Suprapubic skin (tissue), 4 donors: ENCODE results near the gene STK25. TPM values are rescaled to one million over a fixed set of nuclear protein-coding genes. Genes with fewer than 3 reads are reported as not detected.

Experiments
- DNase-seq, 2 donors: peaks; one replicate each; pipeline ENCODE4 v3.0.0-alpha.2; 2019; ENCODE audit warnings: low spot score in 2 of 2
- H3K27ac ChIP-seq: fragments of 200-600 bp; sonication (generic); one replicate; pipeline ENCODE4 v1.5.1; 2019
- H3K27me3 ChIP-seq: fragments of 200-600 bp; sonication (generic); one replicate; pipeline ENCODE4 v1.5.1; 2019
- H3K36me3 ChIP-seq: fragments of 200-600 bp; sonication (generic); one replicate; pipeline ENCODE4 v1.5.1; 2019
- H3K4me1 ChIP-seq: fragments of 200-600 bp; sonication (generic); one replicate; pipeline ENCODE4 v1.5.1; 2019
- H3K4me3 ChIP-seq: fragments of 200-600 bp; sonication (generic); one replicate; pipeline ENCODE4 v1.5.1; 2019; ENCODE audit warnings: mild to moderate bottlenecking
- H3K9me3 ChIP-seq: fragments of 200-600 bp; sonication (generic); one replicate; pipeline ENCODE4 v1.5.1; 2019
- EP300 ChIP-seq: sonication (generic); formaldehyde crosslinking; IDR thresholded peaks from one replicate; pipeline ENCODE4 v1.6.1; 2017; ENCODE audit warnings: antibody characterized with exemption
- POLR2A ChIP-seq, 2 donors: fragments of 450-650 bp; IDR thresholded peaks; one replicate each; pipeline ENCODE4 v1.6.1; 2017; ENCODE audit warnings: antibody characterized with exemption in 2 of 2, mild to moderate bottlenecking in 2 of 2, moderate library complexity in 2 of 2
- POLR2AphosphoS5 ChIP-seq, 3 donors: sonication (generic); formaldehyde crosslinking; IDR thresholded peaks; one replicate each; pipeline ENCODE4 v1.6.1; 2017; ENCODE audit warnings: antibody characterized with exemption in 3 of 3
- WGBS: methylation state at CpG from one replicate; pipeline ENCODE4 v1.1.5; 2018; 5-methylcytosine and 5-hydroxymethylcytosine counted together
- total RNA-seq, 4 donors: library from RNA; depleted of rRNA; stranded (reverse); fragments of >200 nt; gene quantifications; one replicate each; pipeline ENCODE4 v1.1.0, GENCODE V29; 2016
- TF ChIP-seq, protein P1 (sequence below), 2 donors: fragments of 200-600 bp in 1 of 2; fragments of 450-650 bp in 1 of 2; sonication (generic) in 1 of 2; IDR thresholded peaks; one replicate each; pipeline ENCODE4 v1.5.1; 2016 to 2019; ENCODE audit warnings: antibody characterized with exemption in 2 of 2, mild to moderate bottlenecking in 1 of 2, moderate library complexity in 1 of 2

The STK25 gene
- total RNA-seq, 4 donors from 2014 or later = 131 to 232 (median 147) TPM

GRCh38 chr2:241522477-241522876, 14.1 kb upstream of the STK25 start:
- TF ChIP-seq, protein P1, sequence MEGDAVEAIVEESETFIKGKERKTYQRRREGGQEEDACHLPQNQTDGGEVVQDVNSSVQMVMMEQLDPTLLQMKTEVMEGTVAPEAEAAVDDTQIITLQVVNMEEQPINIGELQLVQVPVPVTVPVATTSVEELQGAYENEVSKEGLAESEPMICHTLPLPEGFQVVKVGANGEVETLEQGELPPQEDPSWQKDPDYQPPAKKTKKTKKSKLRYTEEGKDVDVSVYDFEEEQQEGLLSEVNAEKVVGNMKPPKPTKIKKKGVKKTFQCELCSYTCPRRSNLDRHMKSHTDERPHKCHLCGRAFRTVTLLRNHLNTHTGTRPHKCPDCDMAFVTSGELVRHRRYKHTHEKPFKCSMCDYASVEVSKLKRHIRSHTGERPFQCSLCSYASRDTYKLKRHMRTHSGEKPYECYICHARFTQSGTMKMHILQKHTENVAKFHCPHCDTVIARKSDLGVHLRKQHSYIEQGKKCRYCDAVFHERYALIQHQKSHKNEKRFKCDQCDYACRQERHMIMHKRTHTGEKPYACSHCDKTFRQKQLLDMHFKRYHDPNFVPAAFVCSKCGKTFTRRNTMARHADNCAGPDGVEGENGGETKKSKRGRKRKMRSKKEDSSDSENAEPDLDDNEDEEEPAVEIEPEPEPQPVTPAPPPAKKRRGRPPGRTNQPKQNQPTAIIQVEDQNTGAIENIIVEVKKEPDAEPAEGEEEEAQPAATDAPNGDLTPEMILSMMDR (IDR thresholded peaks at IDR 0.05) = no peak
- TF ChIP-seq POLR2AphosphoS5 (IDR thresholded peaks at IDR 0.05) = no peak
- WGBS = 82% methylated on average over 5 of the region's 5 CpGs
- no peak overlapping the region for H3K27ac ChIP-seq
- H3K9me3 ChIP-seq = no peaks in the 10 kb centered on the region
- no peak overlapping the region for H3K4me3 ChIP-seq
- H3K27me3 ChIP-seq = peaks cover 10% of the 10 kb centered on the region
- no peaks in the 10 kb centered on the region for H3K4me1 ChIP-seq
- DNase-seq = no peak
- no peaks in the 10 kb centered on the region for H3K36me3 ChIP-seq

GRCh38 chr2:241519669-241520068, 11.3 kb upstream of the STK25 start:
- H3K36me3 ChIP-seq = no peaks in the 10 kb centered on the region
- H3K27me3 ChIP-seq = peaks cover 10% of the 10 kb centered on the region
- no peak overlapping the region for H3K27ac ChIP-seq
- no peak overlapping the region for H3K4me3 ChIP-seq
- no peak for DNase-seq
- WGBS = 70% methylated on average over 11 of the region's 11 CpGs
- no peaks in the 10 kb centered on the region for H3K9me3 ChIP-seq
- H3K4me1 ChIP-seq = no peaks in the 10 kb centered on the region
- TF ChIP-seq POLR2A (IDR thresholded peaks at IDR 0.05) (no peak), EP300 (no peak)
- TF ChIP-seq, protein P1 (IDR thresholded peaks at IDR 0.05) = no peak

DNA sequence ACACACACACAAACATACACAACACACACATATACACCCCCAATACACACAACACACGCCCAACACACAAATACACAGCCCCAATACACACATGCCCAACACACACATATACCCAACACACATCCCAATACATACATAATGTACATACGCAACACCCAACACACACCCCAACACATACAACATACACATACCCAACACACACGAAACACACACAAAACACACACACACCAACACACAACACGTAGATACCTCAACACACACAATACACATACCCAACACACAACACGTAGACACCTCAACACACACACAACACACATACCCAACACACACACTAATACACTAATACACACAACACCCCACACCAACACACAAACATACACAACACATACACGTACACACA, 8.9 kb upstream of the STK25 start:
- H3K4me1 ChIP-seq = no peaks in the 10 kb centered on the region
- no peaks in the 10 kb centered on the region for H3K9me3 ChIP-seq
- peaks cover 10% of the 10 kb centered on the region for H3K27me3 ChIP-seq
- 93% methylated on average over 6 of the region's 6 CpGs for WGBS
- no peak for DNase-seq
- no peak overlapping the region for H3K4me3 ChIP-seq
- H3K36me3 ChIP-seq = no peaks in the 10 kb centered on the region
- H3K27ac ChIP-seq = no peak overlapping the region
- TF ChIP-seq, protein P1 (IDR thresholded peaks at IDR 0.05) = no peak
- TF ChIP-seq POLR2AphosphoS5 (IDR thresholded peaks at IDR 0.05) (no peak), POLR2A (IDR thresholded peaks at IDR 0.05) (no peak), EP300 (no peak)

DNA sequence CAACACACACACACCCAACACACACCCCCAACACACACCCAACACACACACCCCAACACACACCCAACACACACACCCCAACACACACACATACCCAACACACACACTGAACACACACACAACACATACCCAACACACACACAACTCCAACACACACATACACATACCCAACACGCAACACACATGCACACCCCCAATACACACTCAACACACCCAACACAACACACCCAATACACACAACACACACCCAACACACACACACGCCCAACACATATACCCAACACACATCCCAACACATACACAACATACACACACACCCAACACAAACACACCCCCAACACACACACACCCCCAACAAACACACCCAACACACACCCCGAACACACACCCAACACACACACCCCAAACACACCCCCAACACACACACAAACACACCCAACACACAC, 8.2 kb upstream of the STK25 start:
- Histone ChIP-seq H3K27me3 (peaks cover 10% of the 10 kb centered on the region), H3K27ac (no peak overlapping the region), H3K4me3 (no peak overlapping the region), H3K9me3 (no peaks in the 10 kb centered on the region), H3K4me1 (no peaks in the 10 kb centered on the region), H3K36me3 (no peaks in the 10 kb centered on the region)
- no peak for DNase-seq
- 92% methylated on average over 3 of the region's 3 CpGs for WGBS
- no peak for TF ChIP-seq POLR2AphosphoS5 (IDR thresholded peaks at IDR 0.05)
- TF ChIP-seq, protein P1 (IDR thresholded peaks at IDR 0.05) = no peak
- no peak for TF ChIP-seq EP300
- TF ChIP-seq POLR2A (IDR thresholded peaks at IDR 0.05) = no peak

DNA sequence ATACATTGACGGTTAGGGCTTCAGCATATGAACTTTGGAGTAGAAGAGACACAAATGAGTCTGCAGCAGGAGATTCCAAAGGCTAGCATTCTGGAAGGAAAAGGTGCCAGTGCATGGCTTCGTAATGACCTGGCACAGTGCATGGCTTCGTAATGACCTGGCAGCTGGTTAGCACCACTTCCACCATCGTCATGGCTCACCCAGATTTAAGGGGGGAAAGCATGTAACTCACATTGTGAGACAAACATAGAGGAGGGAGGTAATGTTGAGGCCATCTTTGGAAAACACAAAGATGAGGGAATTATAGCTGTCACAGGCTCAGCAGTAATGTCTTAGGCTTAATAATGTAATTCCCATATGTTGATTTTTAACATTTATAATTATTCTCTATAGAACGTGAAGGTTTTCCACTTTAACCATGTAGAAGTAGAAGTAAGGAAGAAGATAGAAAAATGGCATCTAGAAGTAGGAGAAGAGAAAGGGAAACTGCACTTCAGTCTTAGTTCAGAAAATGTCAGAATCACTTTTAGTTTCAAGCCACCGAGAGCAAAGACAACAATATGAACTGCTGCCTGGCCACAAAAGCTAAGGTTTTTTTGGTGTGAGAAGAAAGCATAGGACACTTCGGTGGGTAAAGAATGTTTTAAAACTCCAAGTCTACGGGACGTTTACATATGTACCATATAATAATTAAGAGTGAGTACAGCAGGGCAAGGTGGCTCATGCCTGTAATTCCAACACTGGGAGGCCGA, 6.8 kb upstream of the STK25 start:
- peaks cover 7% of the 10 kb centered on the region for H3K27me3 ChIP-seq
- no peaks in the 10 kb centered on the region for H3K4me1 ChIP-seq
- no peak overlapping the region for H3K27ac ChIP-seq
- no peaks in the 10 kb centered on the region for H3K36me3 ChIP-seq
- H3K9me3 ChIP-seq = no peaks in the 10 kb centered on the region
- 51% methylated on average over 10 of the region's 10 CpGs for WGBS
- DNase-seq = no peak
- TF ChIP-seq EP300 = no peak
- TF ChIP-seq POLR2AphosphoS5 (IDR thresholded peaks at IDR 0.05) = no peak
- TF ChIP-seq, protein P1 (IDR thresholded peaks at IDR 0.05) = no peak
- TF ChIP-seq POLR2A (IDR thresholded peaks at IDR 0.05) = no peak
- no peak overlapping the region for H3K4me3 ChIP-seq
